Measurements from ENCODE around the gene CHAT. TPM values are rescaled to one million over a fixed set of nuclear protein-coding genes. Genes with fewer than 3 reads are reported as not detected.

Gene CHAT
- total RNA-seq, 3 donors from 2014 or later: not detected

DNA sequence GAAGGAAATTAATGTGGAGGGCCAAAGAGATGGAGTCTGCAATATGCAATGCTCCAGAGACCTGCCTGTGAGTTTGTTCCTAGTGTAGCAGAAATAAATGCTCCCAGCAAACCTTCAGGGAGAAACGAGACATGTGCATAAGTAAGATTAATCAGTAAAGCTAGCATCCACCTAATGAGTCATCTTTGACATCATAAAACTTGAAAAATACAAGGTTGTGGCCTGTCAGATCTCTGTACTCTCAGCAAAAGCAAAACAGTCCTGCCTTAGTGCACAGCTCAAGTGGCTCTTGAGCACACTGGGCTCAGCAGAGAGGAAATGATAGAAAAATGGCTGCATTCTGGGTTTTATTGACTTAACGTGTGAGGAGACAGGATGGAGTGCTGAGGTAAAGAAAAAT, 42.4 kb upstream of the CHAT start:
- intact Hi-C loops (cut with DNase I; ENCODE audit: low total_unique reads): no loop called here
- DNase-seq (ENCODE audit: low spot score in 2 of 2): no peak
- H3K9me3 ChIP-seq: peaks cover 0 to 8% of the 10 kb centered on the region in 2 donors
- no peak overlapping the region for H3K27ac ChIP-seq
- no peaks in the 10 kb centered on the region for H3K27me3 ChIP-seq
- H3K36me3 ChIP-seq: no peaks in the 10 kb centered on the region
- H3K4me3 ChIP-seq: no peak overlapping the region
- H3K4me1 ChIP-seq: no peaks in the 10 kb centered on the region
- TF ChIP-seq POLR2A (IDR thresholded peaks at IDR 0.05) (no peak), POLR2AphosphoS5 (IDR thresholded peaks at IDR 0.05) (no peak)
- TF ChIP-seq, protein P1, sequence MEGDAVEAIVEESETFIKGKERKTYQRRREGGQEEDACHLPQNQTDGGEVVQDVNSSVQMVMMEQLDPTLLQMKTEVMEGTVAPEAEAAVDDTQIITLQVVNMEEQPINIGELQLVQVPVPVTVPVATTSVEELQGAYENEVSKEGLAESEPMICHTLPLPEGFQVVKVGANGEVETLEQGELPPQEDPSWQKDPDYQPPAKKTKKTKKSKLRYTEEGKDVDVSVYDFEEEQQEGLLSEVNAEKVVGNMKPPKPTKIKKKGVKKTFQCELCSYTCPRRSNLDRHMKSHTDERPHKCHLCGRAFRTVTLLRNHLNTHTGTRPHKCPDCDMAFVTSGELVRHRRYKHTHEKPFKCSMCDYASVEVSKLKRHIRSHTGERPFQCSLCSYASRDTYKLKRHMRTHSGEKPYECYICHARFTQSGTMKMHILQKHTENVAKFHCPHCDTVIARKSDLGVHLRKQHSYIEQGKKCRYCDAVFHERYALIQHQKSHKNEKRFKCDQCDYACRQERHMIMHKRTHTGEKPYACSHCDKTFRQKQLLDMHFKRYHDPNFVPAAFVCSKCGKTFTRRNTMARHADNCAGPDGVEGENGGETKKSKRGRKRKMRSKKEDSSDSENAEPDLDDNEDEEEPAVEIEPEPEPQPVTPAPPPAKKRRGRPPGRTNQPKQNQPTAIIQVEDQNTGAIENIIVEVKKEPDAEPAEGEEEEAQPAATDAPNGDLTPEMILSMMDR (IDR thresholded peaks at IDR 0.05): no peak

DNA sequence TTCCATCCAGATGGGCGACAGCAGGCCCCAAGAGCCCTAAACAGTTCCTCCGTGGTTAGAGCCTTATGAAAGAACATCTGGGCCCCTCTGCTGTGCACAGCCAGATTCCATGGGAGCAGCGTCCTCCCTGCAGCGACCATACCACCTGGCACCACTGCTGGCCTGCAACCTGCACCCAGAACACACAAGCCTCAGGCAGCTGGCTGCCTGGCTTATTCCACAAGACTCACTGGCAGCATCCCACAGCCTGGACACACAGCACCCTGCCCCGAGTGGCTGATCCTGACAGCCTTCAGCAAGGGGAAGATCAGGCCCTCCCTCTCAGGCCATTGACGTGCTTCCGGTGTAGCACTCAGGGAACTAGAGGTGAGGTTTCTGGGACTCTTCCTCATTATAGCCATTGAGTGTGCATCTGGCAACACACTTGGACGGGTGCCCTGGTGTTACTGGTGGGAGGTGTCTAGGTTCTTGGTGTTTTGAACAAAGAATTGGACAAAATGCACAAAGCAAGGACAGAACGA, 41.2 kb upstream of the CHAT start:
- DNase-seq (ENCODE audit: low spot score in 2 of 2): no peak
- intact Hi-C loops (cut with DNase I; ENCODE audit: low total_unique reads): no loop called here

DNA sequence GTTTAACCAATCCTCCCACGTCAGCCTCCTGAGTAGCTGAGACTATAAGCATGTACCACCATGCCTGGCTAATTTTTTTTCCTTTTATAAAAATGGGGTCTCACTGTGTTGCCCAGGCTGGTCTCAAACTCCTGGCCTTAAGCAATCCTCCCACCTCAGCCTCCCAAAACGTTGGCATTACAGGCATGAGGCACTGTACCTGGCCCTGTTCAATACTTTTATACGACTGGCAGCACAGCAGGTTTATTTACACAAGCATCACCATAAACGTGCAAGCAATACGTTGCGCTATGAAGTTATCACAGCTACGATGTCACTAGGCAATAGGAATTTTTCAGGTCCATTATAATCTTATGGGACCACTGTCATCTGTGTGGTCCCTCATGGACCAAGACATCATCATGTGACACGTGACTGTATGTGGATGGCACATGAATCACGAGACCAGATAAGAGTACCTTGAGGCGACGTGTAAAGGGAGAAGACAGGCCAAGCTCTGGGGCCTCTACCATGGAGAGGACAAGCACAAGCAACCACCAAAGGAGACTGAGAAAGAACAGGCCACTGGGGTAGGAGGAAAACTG, 38.3 kb upstream of the CHAT start:
- TF ChIP-seq, protein P1 (IDR thresholded peaks at IDR 0.05): no peak
- TF ChIP-seq POLR2AphosphoS5 (IDR thresholded peaks at IDR 0.05): no peak
- no peak for TF ChIP-seq POLR2A (IDR thresholded peaks at IDR 0.05)
- no peak overlapping the region for H3K4me3 ChIP-seq
- no peaks in the 10 kb centered on the region for H3K9me3 ChIP-seq
- no peaks in the 10 kb centered on the region for H3K4me1 ChIP-seq
- no peak overlapping the region for H3K27ac ChIP-seq
- DNase-seq (ENCODE audit: low spot score in 2 of 2): no peak
- no peaks in the 10 kb centered on the region for H3K36me3 ChIP-seq
- H3K27me3 ChIP-seq: no peaks in the 10 kb centered on the region
- intact Hi-C loops (cut with DNase I; ENCODE audit: low total_unique reads): no loop called here

More for the DNA sequence above, 41.2 kb upstream of the CHAT start:
- TF ChIP-seq POLR2A (IDR thresholded peaks at IDR 0.05) (no peak), POLR2AphosphoS5 (IDR thresholded peaks at IDR 0.05) (no peak)
- TF ChIP-seq, protein P1 (IDR thresholded peaks at IDR 0.05): no peak
- no peaks in the 10 kb centered on the region for H3K27me3 ChIP-seq
- no peak overlapping the region for H3K4me3 ChIP-seq
- no peaks in the 10 kb centered on the region for H3K4me1 ChIP-seq
- no peaks in the 10 kb centered on the region for H3K36me3 ChIP-seq
- peaks cover 0 to 8% of the 10 kb centered on the region in 2 donors for H3K9me3 ChIP-seq
- H3K27ac ChIP-seq: no peak overlapping the region

- H3K36me3 ChIP-seq: no peaks in the 10 kb centered on the region
- TF ChIP-seq POLR2A (IDR thresholded peaks at IDR 0.05): no peak
- TF ChIP-seq, protein P1 (IDR thresholded peaks at IDR 0.05): no peak
- TF ChIP-seq POLR2AphosphoS5 (IDR thresholded peaks at IDR 0.05): no peak
- H3K27ac ChIP-seq: no peak overlapping the region
- H3K27me3 ChIP-seq: no peaks in the 10 kb centered on the region
- no peaks in the 10 kb centered on the region for H3K9me3 ChIP-seq
- H3K4me1 ChIP-seq: no peaks in the 10 kb centered on the region
- H3K4me3 ChIP-seq: no peak overlapping the region
- intact Hi-C loops (cut with DNase I; ENCODE audit: low total_unique reads): no loop called here
- no peak for DNase-seq (ENCODE audit: low spot score in 2 of 2)
These were observed 36.5 kb upstream of the CHAT start for GRCh38 chr10:49577182-49577925.

DNA sequence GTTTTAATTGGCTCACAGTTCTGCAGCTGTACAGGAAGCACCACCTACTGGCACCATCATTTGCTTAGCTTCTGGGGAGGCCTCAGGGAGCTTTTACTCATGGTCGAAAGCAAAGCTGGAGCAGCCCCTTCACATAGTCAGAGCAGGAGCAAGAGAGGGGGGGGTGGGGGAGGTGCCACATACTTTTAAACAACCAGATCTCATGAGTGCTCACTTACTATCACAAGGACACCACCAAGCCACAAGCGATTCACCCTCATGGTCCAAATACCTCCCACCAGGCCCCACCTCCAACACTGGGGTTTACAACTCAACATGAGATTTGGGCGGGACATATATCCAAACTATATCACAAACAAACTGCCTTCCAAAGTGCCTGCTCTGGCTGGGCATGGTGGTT, 35.4 kb upstream of the CHAT start:
- Histone ChIP-seq H3K27me3 (no peaks in the 10 kb centered on the region), H3K4me1 (no peaks in the 10 kb centered on the region), H3K9me3 (no peaks in the 10 kb centered on the region), H3K27ac (no peak overlapping the region), H3K4me3 (no peak overlapping the region), H3K36me3 (no peaks in the 10 kb centered on the region)
- TF ChIP-seq, protein P1 (IDR thresholded peaks at IDR 0.05): no peak
- TF ChIP-seq POLR2AphosphoS5 (IDR thresholded peaks at IDR 0.05): no peak
- TF ChIP-seq POLR2A (IDR thresholded peaks at IDR 0.05): no peak
- intact Hi-C loops (cut with DNase I; ENCODE audit: low total_unique reads): no loop called here
- no peak for DNase-seq (ENCODE audit: low spot score in 2 of 2)
